NCI-H510A (cell line): ENCODE results near the gene HELQ.
"Not testable (repeated sequence)": the region's sequence is repeated elsewhere in the genome, so short reads cannot be mapped to it uniquely, and the experiment has no call there.

Source experiments
- DNase-seq: peaks from one replicate; lab custom pipeline; 2025; lab: John Stamatoyannopoulos, UW

Gene HELQ, protein sequence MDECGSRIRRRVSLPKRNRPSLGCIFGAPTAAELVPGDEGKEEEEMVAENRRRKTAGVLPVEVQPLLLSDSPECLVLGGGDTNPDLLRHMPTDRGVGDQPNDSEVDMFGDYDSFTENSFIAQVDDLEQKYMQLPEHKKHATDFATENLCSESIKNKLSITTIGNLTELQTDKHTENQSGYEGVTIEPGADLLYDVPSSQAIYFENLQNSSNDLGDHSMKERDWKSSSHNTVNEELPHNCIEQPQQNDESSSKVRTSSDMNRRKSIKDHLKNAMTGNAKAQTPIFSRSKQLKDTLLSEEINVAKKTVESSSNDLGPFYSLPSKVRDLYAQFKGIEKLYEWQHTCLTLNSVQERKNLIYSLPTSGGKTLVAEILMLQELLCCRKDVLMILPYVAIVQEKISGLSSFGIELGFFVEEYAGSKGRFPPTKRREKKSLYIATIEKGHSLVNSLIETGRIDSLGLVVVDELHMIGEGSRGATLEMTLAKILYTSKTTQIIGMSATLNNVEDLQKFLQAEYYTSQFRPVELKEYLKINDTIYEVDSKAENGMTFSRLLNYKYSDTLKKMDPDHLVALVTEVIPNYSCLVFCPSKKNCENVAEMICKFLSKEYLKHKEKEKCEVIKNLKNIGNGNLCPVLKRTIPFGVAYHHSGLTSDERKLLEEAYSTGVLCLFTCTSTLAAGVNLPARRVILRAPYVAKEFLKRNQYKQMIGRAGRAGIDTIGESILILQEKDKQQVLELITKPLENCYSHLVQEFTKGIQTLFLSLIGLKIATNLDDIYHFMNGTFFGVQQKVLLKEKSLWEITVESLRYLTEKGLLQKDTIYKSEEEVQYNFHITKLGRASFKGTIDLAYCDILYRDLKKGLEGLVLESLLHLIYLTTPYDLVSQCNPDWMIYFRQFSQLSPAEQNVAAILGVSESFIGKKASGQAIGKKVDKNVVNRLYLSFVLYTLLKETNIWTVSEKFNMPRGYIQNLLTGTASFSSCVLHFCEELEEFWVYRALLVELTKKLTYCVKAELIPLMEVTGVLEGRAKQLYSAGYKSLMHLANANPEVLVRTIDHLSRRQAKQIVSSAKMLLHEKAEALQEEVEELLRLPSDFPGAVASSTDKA

DNA sequence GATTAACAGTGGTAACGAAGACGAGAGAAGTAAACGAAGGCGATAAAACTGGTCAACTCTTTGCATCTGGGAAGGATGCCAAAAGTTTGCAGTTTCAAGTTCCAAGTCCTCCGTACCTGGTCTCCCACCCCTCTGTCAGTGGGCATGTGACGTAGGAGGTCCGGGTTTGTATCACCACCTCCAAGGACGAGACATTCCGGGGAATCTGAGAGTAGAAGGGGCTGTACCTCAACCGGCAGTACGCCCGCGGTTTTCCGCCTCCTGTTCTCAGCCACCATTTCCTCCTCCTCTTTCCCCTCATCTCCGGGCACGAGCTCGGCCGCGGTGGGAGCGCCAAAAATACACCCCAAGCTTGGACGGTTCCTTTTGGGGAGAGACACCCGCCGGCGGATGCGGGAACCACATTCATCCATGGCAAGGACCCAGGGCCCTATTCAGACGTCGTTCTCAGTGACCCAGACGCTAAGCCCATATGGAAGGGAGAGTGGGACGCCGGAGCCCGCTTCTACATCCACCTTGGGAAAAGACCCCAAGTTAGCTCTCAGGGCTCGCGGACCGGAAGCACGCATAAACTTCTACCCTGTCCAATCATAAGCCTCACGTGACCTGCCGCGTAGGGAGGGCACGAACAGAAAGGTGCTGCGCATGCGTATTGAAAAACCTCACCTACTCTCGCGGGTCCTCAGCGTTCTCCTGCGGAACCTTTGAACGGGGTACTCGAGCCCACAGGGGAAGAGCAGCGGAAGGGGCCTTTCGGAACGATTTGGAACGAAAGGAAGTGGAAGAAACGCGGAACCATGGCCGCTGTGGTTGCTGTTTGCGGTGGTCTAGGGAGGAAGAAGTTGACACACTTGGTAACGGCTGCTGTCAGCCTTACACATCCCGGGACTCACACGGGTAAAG, at the start of gene HELQ, which contains the start of gene MRPS18C:
Gene HELQ, minus strand, starts transcription at position 543 of the 903 bp plus-strand sequence. Its CDS starts 130 bp downstream, at position 413.
Gene MRPS18C, plus strand, starts transcription at position 778 of the 903 bp plus-strand sequence. Its CDS starts 20 bp downstream, at position 798.
- DNase-seq, result peak; percentile 98

DNA sequence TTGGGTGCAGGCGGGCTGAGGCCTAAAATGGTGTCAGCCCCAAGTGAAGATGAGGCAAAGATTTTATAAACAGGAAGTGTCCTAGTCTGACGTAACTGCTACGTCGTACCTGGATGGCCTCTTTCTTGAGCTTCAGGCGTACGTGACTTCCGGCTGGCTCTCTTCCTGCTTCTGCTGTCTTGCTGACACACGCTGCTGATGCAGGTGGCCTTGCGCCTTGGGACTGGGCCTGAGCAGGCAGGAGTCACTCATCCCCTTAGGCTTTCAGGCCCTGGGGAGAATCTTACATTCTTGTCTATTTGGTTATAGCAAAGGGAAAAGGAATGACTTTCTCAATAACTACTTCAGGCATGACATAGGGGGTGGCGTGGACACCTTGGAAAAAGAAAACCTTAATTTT, 49.4 kb upstream of the HELQ start:
- DNase-seq, result no peak

DNA sequence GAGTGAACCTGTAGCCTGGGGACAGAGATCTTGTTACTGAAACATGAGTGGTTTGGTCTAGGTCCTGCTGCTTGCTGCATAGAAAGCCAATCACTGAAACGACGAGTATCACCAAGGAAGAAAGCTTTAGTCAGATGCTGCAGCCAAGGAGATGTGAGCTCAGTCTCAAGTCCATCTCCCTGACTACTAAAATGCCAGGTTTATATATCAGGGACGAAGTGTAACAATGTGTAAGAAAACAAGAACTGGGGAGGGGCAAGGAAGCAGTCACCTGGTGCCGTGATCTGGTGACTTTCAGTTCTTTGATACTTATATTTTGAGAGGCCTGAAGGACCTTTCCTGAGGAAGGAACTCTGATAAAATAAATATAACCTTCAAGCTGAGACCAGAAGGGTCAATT, 48.9 kb upstream of the HELQ start:
- DNase-seq, result no peak

DNA sequence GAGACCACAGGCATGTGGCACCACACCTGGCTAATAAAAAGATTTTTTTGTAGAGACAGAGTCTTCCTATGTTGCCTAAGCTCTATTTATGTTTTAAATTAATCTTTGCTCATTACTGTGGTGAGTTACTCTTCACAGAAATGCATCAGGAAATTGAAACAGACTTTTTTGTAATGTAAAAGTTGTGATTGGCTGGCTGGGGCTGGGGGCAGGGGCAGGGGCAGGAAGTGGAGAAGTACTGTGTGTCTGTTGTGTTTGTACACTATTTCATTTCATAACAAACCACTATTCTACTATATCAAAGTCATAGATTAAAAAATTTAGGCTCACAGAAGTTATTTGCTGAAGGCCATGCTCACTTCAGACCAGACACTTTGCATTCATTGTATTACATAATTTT, 48.4 kb upstream of the HELQ start:
- DNase-seq, result no peak

DNA sequence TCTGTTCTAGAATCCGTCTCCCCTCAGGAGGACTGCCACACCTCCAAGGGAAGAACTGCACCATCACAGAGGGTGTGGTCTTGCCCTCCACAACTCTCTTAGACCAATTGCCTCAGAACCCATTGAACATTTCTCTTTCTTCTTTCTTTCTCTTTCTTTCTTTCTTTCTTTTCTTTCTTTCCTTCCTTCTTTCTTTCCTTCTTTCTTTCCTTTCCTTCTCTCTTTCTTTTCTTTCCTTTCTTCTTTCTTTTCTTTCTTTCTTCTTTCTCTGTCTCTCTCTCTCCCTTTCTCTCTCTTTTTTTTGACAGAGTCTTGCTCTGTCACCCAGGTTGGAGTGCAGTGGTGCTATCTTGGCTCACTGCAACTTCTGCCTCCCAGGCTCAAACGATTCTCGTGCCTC, 46.0 kb upstream of the HELQ start:
- not testable (repeated sequence) for DNase-seq

DNA sequence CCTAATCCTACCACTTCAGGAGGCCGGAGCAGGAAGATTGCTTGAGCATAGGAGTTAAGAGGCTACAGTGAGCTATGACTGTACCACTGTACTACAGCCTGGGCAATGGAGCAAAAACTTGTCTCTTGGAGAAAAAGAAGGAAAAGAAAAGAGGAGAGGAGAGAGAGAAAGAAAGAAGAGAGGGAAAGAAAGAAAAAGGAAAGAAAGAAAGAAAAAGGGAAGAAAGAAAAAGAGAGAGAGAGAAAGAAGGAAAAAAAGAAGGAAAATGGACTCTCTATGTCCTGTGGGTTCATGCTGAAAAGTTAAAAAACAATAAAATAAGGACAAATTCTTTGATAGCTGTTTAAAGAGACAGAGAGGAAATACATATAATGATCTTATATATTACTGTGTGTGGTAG, 42.6 kb upstream of the HELQ start:
- DNase-seq, result no peak

DNA sequence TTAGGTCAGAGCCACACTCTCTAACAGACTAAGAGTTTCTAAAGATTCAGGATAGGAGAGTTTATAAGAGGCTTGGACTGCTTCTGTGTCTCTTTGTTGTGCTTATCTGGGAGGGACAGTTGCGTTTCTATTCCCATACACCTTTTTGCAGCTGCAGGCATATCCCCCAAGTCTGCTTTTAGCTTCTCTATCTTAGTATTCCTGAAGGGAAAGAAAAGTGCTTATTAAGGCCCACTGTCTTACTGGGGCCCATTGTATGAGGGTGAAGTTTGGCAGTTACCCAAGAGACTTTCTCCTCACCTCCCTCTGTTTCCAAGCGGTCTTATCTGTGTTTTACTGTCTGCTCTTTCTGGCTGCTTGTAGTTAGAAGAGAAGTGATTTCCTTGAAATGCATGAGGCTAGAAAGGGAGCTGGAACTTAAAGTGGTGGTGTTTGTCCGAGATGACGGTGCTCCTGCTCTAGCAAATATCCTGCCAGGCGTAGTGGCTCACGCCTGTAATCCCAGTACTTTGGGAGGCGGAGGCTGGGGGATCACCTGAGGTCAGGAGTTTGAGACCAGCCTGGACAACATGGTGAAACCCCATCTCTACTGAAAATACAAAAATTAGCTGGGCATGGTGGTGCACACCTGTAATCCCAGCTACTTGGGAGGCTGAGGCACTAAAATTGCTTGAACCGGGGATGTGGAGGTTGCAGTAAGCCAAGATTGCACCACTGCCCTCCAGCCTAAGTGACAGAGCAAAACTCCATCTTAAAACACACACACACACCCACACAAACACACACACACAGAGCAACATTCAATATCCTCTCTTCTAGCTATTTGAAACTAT, 40.7 kb upstream of the HELQ start:
- DNase-seq, result not testable (repeated sequence)

DNA sequence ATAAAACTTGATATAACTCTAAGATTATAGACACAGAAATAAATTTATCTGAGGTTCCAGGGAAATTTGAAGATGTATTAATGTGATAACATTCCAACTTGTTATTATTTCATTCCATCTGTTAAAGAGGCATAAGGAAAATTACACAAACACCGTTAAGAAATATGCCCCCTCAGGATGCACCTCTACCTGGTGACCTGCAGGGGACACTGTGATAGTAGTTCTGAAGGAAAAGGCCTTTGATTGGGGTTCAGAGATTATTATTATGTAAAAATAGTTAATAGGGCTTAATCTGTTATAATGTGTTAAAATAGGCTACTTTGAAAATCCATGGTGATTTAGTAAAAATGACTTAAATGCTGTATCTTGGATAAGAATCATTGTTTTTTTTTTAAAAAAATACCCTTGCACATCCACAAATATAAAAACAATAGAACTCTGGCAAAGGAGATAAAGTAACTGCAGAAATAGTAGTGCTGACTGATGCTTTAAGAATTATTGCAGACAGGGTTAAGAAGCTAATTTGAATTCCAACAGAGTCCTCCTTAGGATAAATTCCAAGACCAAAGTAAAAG, 35.3 kb upstream of the HELQ start:
- DNase-seq, result no peak

DNA sequence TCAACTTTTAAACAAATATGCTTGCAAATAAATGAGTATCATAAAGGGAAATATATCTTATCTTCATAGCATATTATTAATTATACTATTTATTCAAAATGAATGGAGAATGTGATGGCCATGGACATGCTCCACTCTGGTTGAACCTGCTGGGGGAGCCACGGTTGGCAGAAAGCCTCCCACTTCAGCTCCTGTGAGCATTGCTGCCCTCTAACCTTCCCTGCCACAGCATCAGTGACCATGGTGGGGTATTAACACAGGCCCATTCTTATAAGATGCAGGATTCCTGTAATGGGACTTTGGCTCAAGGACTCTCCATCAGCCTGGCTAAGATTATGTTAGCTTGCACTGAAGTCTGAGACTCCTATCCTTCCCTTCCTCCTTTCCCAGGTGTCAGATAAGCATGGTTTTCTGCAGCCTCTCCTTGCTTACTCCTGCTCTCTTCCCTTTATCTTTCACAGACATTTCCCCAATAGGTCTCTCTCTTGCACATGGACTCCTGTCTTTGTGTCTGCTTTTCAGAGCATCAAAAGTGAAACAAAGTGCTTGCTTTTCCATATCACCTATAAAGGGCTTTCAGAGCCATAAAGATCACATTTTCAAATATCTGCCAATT, 34.2 kb upstream of the HELQ start:
- DNase-seq, result no peak

DNA sequence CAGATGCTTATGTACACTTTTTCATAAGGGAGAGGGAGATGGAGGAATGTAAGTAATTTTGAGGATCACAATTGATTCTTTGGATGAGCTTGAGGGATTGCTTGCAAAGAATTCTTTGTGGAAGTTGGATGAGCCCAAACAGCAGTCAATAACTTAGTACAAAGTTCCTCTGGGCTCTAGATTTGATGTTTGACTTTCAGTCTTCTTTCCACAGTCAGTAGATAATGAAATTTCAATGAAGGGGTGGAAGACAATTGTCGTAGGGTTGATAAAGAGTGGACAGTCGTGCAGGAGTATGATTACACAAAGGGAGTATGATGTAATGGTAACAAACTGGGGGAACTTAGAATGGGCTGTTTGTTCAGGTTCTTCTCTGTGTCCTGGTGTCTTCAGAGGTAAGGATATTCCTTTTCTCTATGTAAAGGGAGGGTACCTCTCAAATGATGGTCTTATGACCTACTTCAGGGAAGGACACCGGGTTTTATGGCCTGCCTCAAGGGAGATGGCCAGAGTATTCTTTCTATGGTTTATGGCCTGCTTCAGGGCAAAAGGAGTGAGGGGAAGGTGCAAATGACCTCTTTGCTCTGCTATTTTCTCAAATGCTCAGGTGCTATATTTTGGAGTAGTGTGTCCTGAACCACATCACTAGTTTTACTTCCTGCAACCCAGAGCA, 31.0 kb upstream of the HELQ start:
- no peak for DNase-seq

DNA sequence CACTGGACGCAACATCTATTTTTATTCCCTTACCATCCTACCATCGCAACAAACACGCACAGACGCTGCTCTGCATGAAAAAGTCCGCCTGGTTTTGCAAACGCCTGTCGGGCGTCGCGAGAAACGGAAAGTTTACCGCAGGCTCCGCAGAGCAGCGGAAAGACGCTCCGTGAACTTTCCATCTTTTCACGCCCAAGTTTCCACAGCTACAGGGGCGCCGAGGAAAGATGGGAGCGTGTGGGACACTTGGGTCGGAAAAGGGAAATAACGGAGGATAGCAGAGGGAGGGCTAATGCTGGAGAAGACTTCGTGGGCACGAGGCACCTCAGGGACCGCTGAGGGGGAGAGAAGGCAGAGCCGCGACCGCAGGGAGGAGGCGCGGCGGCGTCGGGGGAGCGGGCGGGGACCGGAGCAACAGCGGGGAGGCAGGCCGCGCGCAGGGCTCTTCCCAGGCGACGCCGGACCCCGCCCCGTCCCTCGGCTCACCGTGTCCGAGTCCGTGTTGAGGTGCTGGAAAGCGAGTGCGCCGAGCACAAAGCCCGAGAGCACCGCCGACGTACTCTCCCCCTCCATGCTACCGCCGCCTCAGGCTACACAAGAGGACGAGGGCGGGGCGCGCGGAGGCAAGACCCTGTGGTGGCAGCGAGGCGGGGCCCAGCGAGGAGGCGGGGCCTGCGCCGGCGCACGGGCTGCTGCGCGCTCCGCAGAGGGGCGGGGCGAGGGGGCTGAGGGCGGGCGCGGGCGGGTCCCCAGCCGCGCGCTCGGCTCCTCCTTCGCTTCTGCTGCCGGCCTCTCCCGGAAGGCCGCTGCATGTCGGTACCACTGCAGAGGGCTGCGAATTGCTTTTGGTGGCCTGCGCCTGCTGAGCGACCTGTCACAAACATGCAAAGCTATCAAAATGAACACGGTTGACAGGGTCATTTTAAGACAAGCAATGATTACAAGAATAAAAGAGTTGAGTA, 29.2 kb upstream of the HELQ start, which contains the start of gene ABRAXAS1:
Gene ABRAXAS1, minus strand, starts transcription at position 601 of the 962 bp plus-strand sequence. Its CDS starts 28 bp downstream, at position 573.
- peak; percentile 97 for DNase-seq

DNA sequence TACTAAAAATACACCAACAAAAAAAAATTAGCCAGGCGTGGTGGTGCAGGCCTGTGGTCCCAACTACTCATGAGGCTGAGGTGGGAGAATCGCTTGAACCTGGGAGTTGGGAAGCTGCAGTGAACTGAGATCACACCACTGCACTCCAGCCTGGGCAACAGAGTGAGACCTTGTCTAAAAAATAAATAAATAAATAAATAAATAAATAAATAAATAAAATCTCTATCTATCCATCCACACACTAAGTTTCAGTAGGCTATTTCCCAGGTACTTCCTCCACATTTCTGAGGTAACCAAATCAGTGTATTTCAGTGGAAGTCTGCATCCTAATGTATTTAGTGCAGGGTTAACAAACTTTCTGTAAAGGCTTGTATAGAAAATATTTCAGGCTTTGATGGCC, 18.3 kb upstream of the HELQ start:
- DNase-seq, result no peak

DNA sequence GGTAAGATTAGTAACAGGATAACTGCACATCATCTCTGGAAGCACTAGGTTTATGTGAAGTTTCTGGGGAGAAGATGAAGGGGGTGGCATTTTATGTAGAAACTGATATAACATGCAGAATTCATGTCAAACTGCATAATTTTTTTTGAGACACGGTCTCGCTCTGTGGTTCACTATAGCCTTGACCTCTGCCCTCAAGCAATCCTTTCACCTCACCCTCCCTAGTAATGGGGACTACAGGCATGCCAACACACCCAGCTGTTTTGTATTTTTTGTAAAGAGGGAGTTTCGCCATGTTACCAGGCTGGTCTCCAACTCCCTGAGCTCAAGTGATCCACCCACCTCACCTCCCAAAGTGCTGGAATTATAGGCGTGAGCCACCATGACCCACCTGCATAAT, 17.8 kb upstream of the HELQ start:
- DNase-seq, result no peak

DNA sequence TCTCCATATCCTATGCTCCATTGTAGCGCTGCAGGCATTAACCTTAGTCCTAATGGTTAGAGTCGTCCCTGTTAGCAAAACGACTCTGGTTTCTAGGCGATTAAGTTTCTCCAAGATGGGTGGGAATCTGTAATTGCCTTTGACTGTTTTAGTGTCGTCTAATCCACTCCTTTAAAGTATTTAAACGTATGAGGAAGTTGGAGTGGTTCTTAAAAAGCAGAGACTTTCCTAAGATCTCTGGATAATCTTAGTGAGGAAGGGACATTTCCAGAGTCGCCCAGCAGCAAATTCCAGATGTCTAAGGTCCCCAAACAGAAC, 520 bp upstream of the HELQ start:
- no peak for DNase-seq

DNA sequence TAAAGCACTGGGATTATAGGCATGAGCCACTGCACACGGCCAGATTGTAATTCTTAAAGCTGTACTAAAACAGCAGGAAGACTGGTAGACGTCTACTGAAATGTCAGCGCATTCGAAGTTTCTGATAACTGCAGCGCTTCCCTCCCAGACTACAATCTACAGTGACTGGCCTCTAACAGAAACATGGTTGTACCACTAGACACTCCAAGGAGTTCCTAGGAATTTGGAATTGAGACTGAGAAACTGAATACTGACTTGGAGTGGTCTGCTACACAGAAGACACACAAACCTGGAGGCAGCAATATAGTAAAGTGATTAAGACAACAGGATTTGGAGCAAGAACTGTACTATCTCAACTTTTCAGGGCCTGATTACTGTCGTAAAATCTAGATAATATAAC, 937 bp downstream of the HELQ start:
- DNase-seq, result no peak

DNA sequence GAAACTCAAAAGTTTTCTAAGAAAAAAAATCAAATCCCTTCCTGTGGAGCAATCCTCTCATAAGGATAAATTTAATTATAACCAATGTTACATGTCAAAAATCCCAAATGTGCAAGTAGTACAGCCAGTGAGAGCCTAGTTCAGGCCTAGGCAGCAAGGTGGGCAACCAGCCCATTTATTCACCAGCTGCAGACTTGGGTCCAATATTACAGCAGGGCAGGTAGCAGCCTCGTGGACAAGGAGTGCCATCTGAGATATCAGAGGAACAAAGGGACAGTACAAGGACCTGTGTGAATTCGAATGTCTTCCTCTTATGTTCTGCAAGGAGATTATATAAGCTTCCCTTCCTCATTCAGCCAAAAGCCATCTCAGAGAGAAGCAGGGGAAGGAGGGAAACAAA, 6.6 kb downstream of the HELQ start:
- DNase-seq, result no peak

DNA sequence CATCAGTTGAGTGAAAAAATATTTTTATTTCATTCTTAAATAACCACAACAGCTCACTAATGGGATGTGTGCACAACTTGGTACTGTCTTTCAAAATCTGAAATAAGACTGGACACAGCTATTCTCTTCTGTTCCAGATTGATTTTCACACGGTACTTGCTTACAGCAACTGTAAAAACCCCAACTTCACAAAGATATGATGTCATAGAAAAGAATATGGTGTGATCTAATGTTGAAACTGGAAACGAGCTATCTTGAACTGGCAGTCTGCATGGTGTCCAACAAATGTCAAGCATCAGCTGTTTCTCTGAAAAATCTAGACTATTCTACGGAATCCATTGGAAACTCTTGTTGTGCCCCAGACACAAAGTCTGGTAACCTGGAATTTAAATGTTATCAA, 14.7 kb downstream of the HELQ start:
- DNase-seq, result no peak
